Measurements from ENCODE around the gene MAL. TPM values are rescaled to one million over a fixed set of nuclear protein-coding genes. Genes with fewer than 3 reads are reported as not detected.

Gene MAL
- total and polyA plus RNA-seq, 11 donors: 0.97 to 12.7 (median 3.5) TPM

- no peaks in the 10 kb centered on the region for H3K9me3 ChIP-seq
- no peaks in the 10 kb centered on the region for H3K36me3 ChIP-seq
- H3K4me1 ChIP-seq: peaks cover 0 to 8% (median 0%) of the 10 kb centered on the region in 12 donors
- H3K27ac ChIP-seq: no peak overlapping the region
- peaks cover 0 to 2% (median 0%) of the 10 kb centered on the region in 9 donors for H3K27me3 ChIP-seq
- intact Hi-C loops (cut with DNase I): no loop called here
- TF ChIP-seq POLR2A (IDR thresholded peaks at IDR 0.05) (no peak), CTCF (IDR thresholded peaks at IDR 0.05) (no peak)
- ATAC-seq (no peak), DNase-seq (no peak)
- H3K4me3 ChIP-seq: no peak overlapping the region
- WGBS, 4 donors: 92 to 95% (median 94%) methylated on average over 9 of the region's 9 CpGs
Measured at GRCh38 chr2:95010718-95011117, 14.8 kb upstream of the MAL start.

GRCh38 chr2:95012881-95013550, 12.5 kb upstream of the MAL start:
- H3K27ac ChIP-seq: no peak overlapping the region
- WGBS, 4 donors: 73 to 85% (median 83%) methylated on average over 10 of the region's 10 CpGs
- H3K4me3 ChIP-seq: no peak overlapping the region
- TF ChIP-seq CTCF (IDR thresholded peaks at IDR 0.05): no peak
- no peak for TF ChIP-seq POLR2A (IDR thresholded peaks at IDR 0.05)
- H3K27me3 ChIP-seq: peaks cover 0 to 12% (median 0%) of the 10 kb centered on the region in 9 donors
- no peaks in the 10 kb centered on the region for H3K36me3 ChIP-seq
- intact Hi-C loops (cut with DNase I): no loop called here
- no peak for ATAC-seq
- no peaks in the 10 kb centered on the region for H3K9me3 ChIP-seq
- H3K4me1 ChIP-seq: peaks cover 0 to 4% (median 0%) of the 10 kb centered on the region in 12 donors
- no peak for DNase-seq

GRCh38 chr2:95013726-95014125, 11.8 kb upstream of the MAL start:
- H3K9me3 ChIP-seq: no peaks in the 10 kb centered on the region
- WGBS, 4 donors: 83 to 92% (median 88%) methylated on average over 5 to 6 of the region's 6 CpGs
- ATAC-seq (no peak), DNase-seq (no peak)
- no peak overlapping the region for H3K4me3 ChIP-seq
- intact Hi-C loops (cut with DNase I): no loop called here
- no peaks in the 10 kb centered on the region for H3K4me1 ChIP-seq
- no peaks in the 10 kb centered on the region for H3K36me3 ChIP-seq
- no peak overlapping the region for H3K27ac ChIP-seq
- no peak for TF ChIP-seq POLR2A (IDR thresholded peaks at IDR 0.05)
- TF ChIP-seq CTCF (IDR thresholded peaks at IDR 0.05): no peak
- H3K27me3 ChIP-seq: peaks cover 0 to 12% (median 0%) of the 10 kb centered on the region in 9 donors

GRCh38 chr2:95014126-95014708, 11.3 kb upstream of the MAL start:
- TF ChIP-seq POLR2A (IDR thresholded peaks at IDR 0.05) (no peak), CTCF (IDR thresholded peaks at IDR 0.05) (no peak)
- Histone ChIP-seq H3K36me3 (no peaks in the 10 kb centered on the region), H3K4me1 (no peaks in the 10 kb centered on the region), H3K9me3 (no peaks in the 10 kb centered on the region), H3K4me3 (no peak overlapping the region), H3K27me3 (peaks cover 0 to 15% (median 0%) of the 10 kb centered on the region in 9 donors), H3K27ac (no peak overlapping the region)
- intact Hi-C loops (cut with DNase I): no loop called here
- DNase-seq (no peak), ATAC-seq (no peak)
- WGBS, 4 donors: 76 to 84% (median 79%) methylated on average over 9 to 10 of the region's 10 CpGs

Data from heart left ventricle (tissue), 16 donors.